ENCODE data around the gene MECP2.

Gene MECP2

DNA sequence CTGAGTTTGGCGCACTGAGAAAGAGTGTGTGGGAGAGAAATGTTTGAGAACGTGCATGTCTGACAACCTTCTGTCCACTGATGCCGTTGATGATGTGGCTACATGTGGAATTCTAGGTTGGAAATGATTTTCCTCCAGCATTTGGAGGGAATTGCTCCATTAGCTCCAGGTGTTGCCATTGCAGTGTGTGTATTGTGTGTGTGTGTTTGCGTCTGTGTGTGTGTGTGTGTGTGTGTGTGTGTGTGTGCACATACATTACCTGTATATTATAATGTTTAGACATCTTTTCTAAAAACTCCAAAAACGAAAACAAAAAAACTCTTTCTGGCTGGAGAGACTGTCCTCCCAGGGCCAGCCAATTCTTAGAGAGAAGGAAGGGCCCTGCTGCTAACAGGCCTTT, 18.2 kb upstream of the MECP2 start:
- no peak overlapping the region for H3K4me3 ChIP-seq (replicated peaks; ENCODE audit: low read depth, low read length)
- no peak for TF ChIP-seq CTCF (IDR thresholded peaks at IDR 0.05; ENCODE audit: low read depth, low read length, missing control alignments)
- no peak for DNase-seq (ENCODE audit: extremely low read depth, low read depth)

- DNase-seq (ENCODE audit: extremely low read depth, low read depth): no peak
- H3K4me3 ChIP-seq (replicated peaks; ENCODE audit: low read depth, low read length): no peak overlapping the region
- TF ChIP-seq CTCF (IDR thresholded peaks at IDR 0.05; ENCODE audit: low read depth, low read length, missing control alignments): no peak
Observed at GRCh38 chrX:154115071-154115470, 17.6 kb upstream of the MECP2 start.

- no peak overlapping the region for H3K4me3 ChIP-seq (replicated peaks; ENCODE audit: low read depth, low read length)
- no peak for DNase-seq (ENCODE audit: extremely low read depth, low read depth)
- TF ChIP-seq CTCF (IDR thresholded peaks at IDR 0.05; ENCODE audit: low read depth, low read length, missing control alignments): no peak
Observed at GRCh38 chrX:154114652-154115051, 17.1 kb upstream of the MECP2 start.

- DNase-seq (ENCODE audit: extremely low read depth, low read depth): no peak
- no peak overlapping the region for H3K4me3 ChIP-seq (replicated peaks; ENCODE audit: low read depth, low read length)
- no peak for TF ChIP-seq CTCF (IDR thresholded peaks at IDR 0.05; ENCODE audit: low read depth, low read length, missing control alignments)
Observed at GRCh38 chrX:154113729-154114128, 16.2 kb upstream of the MECP2 start.

DNA sequence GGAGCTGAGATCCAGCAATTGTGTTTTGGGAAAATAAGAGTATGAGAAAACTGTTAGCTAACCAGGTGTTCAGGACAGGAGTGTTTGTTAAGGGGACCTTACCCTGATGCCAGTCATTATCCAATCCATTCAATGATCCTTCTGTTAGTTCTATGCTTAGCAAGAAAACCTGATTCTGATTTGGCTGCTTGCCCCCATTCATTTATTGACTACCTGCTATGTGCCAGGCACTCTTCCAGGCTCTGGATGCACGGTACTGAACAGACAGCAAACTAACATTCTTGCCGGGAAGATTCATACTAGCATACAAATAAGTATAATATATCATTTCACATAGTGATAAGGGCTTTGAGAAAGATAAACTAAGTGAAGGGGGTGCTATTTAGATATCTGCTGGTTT, 1.0 kb upstream of the MECP2 start:
- no peak for DNase-seq (ENCODE audit: extremely low read depth, low read depth)
- TF ChIP-seq CTCF (IDR thresholded peaks at IDR 0.05; ENCODE audit: low read depth, low read length, missing control alignments): no peak
- no peak overlapping the region for H3K4me3 ChIP-seq (replicated peaks; ENCODE audit: low read depth, low read length)

DNA sequence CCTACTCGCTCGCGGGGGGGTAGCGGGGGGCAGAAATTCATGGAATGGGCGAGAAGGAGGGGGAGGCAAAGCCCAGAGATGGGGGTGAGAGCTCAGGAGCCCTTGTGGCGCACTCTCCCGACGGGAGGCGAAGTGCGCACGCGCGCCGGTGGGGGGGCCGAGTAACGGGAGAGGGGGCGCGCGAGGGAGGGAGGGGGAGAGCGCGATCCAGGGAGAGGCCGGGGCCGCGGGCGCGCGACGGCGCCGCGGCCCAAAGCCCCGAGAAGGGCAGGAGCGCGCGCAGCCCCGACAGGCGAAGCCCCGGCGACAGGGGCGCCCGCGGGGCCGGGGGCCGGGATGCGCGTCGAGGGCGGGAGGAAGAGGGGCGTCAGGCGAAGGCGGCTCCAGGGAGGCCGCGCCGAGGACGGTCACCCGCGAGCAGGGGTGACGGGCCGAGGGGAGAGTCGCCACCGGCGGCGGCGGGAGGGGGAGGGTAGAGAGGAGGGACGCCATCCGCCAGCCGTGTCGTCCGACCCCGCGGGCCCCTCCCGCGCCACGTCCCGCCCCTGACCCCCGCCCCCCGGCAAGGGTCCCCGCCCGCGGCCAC, 421 bp downstream of the MECP2 start:
- no peak for DNase-seq (ENCODE audit: extremely low read depth, low read depth)
- TF ChIP-seq CTCF (IDR thresholded peaks at IDR 0.05; ENCODE audit: low read depth, low read length, missing control alignments): no peak
- H3K4me3 ChIP-seq (replicated peaks; ENCODE audit: low read depth, low read length): peak overlapping the region; percentile 67
